Measurements from ENCODE around the gene C3orf20.
A peak's percentile ranks its signal among the peaks of the same experiment; 100 is the strongest.
"Not testable (repeated sequence)": the region's sequence is repeated elsewhere in the genome, so short reads cannot be mapped to it uniquely, and the experiment has no call there.

Gene C3orf20

GRCh38 chr3:14651440-14652251, 23.3 kb upstream of the C3orf20 start, which contains the start of gene CCDC174:
TSS of gene CCDC174 (plus strand) at chr3:14651762. CDS start at chr3:14651837, 75 bp downstream.
- DNase-seq, result peak; percentile 80

- DNase-seq, result not testable (repeated sequence)
These were observed 22.5 kb upstream of the C3orf20 start for GRCh38 chr3:14652360-14652907.

GRCh38 chr3:14657579-14657978, 17.4 kb upstream of the C3orf20 start:
- DNase-seq, result no peak

GRCh38 chr3:14658978-14659377, 16.0 kb upstream of the C3orf20 start:
- no peak for DNase-seq

- DNase-seq, result no peak
These were observed 14.0 kb upstream of the C3orf20 start for GRCh38 chr3:14660942-14661341.

- DNase-seq, result no peak
These were observed 11.4 kb upstream of the C3orf20 start for GRCh38 chr3:14663396-14664135.

- DNase-seq, result no peak
These were observed 10.8 kb upstream of the C3orf20 start for GRCh38 chr3:14664170-14664569.

- no peak for DNase-seq
These were observed 2.4 kb upstream of the C3orf20 start for GRCh38 chr3:14672588-14672987.

GRCh38 chr3:14676881-14677280, 1.9 kb downstream of the C3orf20 start:
- no peak for DNase-seq

GRCh38 chr3:14678015-14678503, 3.1 kb downstream of the C3orf20 start:
- no peak for DNase-seq

- no peak for DNase-seq
These were observed 5.2 kb downstream of the C3orf20 start for GRCh38 chr3:14680115-14680514.

- DNase-seq, result no peak
These were observed 5.8 kb downstream of the C3orf20 start for GRCh38 chr3:14680716-14681115.

- no peak for DNase-seq
These were observed 9.5 kb downstream of the C3orf20 start for GRCh38 chr3:14684447-14684846.

GRCh38 chr3:14685179-14685578, 10.2 kb downstream of the C3orf20 start:
- no peak for DNase-seq

- no peak for DNase-seq
These were observed 12.4 kb downstream of the C3orf20 start for GRCh38 chr3:14687360-14687759.

GRCh38 chr3:14688525-14688924, 13.6 kb downstream of the C3orf20 start:
- DNase-seq, result no peak

- DNase-seq, result no peak
These were observed 14.5 kb downstream of the C3orf20 start for GRCh38 chr3:14689247-14689980.

- no peak for DNase-seq
These were observed 16.3 kb downstream of the C3orf20 start for GRCh38 chr3:14691239-14691638.

GRCh38 chr3:14691719-14692118, 16.8 kb downstream of the C3orf20 start:
- no peak for DNase-seq

- DNase-seq, result no peak
These were observed 23.8 kb downstream of the C3orf20 start for GRCh38 chr3:14698601-14699244.

GRCh38 chr3:14699643-14700042, 24.7 kb downstream of the C3orf20 start:
- DNase-seq, result no peak

GRCh38 chr3:14700891-14701290, 25.9 kb downstream of the C3orf20 start:
- DNase-seq, result no peak

All from NK-92 treated with Interleukin-12 subunit alpha and Interleukin-12 subunit beta, amount 100 ng/mL, for 24 hours (cell line).